Measurements from ENCODE around the gene PKN2.

PKN2 gene

DNA sequence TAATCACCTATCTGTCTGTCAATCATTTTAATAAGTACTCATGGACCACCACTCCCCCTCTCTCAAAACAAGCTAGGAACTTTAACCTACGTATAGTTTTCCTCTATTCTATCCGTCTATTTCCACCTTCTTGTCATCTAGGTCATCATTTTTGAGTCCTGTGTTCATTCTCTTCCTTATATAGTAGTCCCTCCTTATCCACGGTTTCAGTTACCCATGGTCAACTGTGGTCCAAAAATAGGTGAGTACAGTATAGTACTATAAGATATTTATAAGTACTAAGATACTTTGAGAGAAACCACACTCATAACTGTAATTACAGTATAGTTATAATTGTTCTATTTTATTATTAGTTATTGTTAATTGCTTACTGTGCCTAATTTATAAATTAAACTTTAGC, 7.5 kb downstream of the PKN2 start:
- no peak overlapping the region for H3K27ac ChIP-seq
- peaks cover 5 to 11% of the 10 kb centered on the region in 2 experiments for H3K4me1 ChIP-seq (ENCODE audit: control insufficient read depth in 1 of 2, insufficient read depth in 1 of 2, low read depth in 1 of 2, low read length in 1 of 2)
- TF ChIP-seq, protein P1, sequence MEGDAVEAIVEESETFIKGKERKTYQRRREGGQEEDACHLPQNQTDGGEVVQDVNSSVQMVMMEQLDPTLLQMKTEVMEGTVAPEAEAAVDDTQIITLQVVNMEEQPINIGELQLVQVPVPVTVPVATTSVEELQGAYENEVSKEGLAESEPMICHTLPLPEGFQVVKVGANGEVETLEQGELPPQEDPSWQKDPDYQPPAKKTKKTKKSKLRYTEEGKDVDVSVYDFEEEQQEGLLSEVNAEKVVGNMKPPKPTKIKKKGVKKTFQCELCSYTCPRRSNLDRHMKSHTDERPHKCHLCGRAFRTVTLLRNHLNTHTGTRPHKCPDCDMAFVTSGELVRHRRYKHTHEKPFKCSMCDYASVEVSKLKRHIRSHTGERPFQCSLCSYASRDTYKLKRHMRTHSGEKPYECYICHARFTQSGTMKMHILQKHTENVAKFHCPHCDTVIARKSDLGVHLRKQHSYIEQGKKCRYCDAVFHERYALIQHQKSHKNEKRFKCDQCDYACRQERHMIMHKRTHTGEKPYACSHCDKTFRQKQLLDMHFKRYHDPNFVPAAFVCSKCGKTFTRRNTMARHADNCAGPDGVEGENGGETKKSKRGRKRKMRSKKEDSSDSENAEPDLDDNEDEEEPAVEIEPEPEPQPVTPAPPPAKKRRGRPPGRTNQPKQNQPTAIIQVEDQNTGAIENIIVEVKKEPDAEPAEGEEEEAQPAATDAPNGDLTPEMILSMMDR (IDR thresholded peaks at IDR 0.05): no peak
- H3K27me3 ChIP-seq: no peaks in the 10 kb centered on the region
- H3K36me3 ChIP-seq: peaks cover 34% of the 10 kb centered on the region
- no peaks in the 10 kb centered on the region for H3K9me3 ChIP-seq
- H3K4me3 ChIP-seq (ENCODE audit: low read depth in 1 of 2, low read length in 1 of 2): no peak overlapping the region

DNA sequence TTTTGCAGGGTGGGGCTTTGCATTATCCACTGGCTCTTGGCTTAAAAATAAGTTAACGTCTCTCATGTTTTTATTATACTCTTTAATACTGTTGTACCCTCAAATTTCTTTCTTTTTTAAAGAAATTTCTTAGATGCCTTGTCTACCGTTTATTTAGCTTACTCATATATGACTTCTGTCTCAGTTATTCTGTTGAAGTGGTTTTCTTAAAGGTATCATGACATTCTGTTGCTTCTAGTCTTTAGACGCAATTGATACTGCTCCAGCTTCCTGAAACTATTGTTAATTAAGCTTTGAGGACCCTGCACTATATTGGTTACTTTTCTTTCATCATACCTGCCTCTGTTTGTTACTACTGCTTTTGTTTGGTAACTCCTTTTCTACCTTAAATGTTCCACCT, 11.7 kb downstream of the PKN2 start:
- Histone ChIP-seq H3K27me3 (no peaks in the 10 kb centered on the region), H3K4me3 (ENCODE audit: low read depth in 1 of 2, low read length in 1 of 2) (no peak overlapping the region), H3K27ac (peak overlapping the region; percentile 30), H3K9me3 (no peaks in the 10 kb centered on the region), H3K36me3 (peaks cover 21% of the 10 kb centered on the region), H3K4me1 (ENCODE audit: control insufficient read depth in 1 of 2, insufficient read depth in 1 of 2, low read depth in 1 of 2, low read length in 1 of 2) (peaks cover 17 to 18% of the 10 kb centered on the region in 2 experiments)
- TF ChIP-seq, protein P1 (IDR thresholded peaks at IDR 0.05): no peak

DNA sequence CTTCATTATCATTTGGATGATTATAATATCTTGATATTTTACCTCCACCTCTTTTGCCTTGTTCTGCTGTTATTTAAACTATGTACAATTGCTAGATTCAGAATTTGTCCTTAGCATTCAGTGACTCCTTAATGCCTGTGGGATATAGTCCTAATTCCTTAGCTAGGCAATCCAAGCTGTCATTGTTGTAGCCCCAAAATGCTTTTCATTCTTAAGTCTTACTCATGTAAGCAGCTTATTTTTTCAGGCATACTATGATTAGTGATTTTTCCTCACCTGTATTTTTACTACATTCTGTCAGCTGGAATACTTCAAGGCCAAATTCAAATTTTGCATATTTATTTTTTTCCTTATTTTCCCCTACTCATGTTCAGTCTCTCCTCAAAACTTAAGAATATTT, 13.4 kb downstream of the PKN2 start:
- Histone ChIP-seq H3K27me3 (no peaks in the 10 kb centered on the region), H3K4me1 (ENCODE audit: control insufficient read depth in 1 of 2, insufficient read depth in 1 of 2, low read depth in 1 of 2, low read length in 1 of 2) (peaks cover 31 to 35% of the 10 kb centered on the region in 2 experiments), H3K9me3 (no peaks in the 10 kb centered on the region), H3K27ac (peak overlapping the region; percentile 11), H3K36me3 (peaks cover 11% of the 10 kb centered on the region), H3K4me3 (ENCODE audit: low read depth in 1 of 2, low read length in 1 of 2) (no peak overlapping the region)
- TF ChIP-seq, protein P1 (IDR thresholded peaks at IDR 0.05): no peak

DNA sequence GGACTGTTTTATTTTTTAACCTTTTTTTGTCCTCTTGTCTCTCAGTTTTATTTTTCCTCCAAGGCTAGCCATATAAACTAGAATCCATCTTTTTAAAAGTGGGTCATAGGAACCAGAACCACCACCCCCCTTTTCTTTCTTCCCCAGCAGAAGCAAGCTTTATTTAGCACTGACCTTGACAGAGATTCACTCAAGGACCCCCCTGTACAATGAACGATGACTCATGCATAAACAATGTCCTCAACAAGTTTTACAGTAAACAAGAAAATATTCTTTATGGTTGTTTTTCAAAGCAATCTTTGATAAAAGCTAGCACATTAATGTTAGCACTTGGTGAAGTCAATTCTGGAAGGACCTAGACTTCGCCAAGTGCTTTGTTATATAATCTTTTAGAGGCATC, 14.1 kb downstream of the PKN2 start:
- H3K27ac ChIP-seq: peak overlapping the region; percentile 11
- peaks cover 11% of the 10 kb centered on the region for H3K36me3 ChIP-seq
- TF ChIP-seq, protein P1 (IDR thresholded peaks at IDR 0.05): no peak
- no peaks in the 10 kb centered on the region for H3K9me3 ChIP-seq
- H3K4me3 ChIP-seq (ENCODE audit: low read depth in 1 of 2, low read length in 1 of 2): no peak overlapping the region
- H3K4me1 ChIP-seq (ENCODE audit: control insufficient read depth in 1 of 2, insufficient read depth in 1 of 2, low read depth in 1 of 2, low read length in 1 of 2): peaks cover 38 to 42% of the 10 kb centered on the region in 2 experiments
- H3K27me3 ChIP-seq: no peaks in the 10 kb centered on the region

DNA sequence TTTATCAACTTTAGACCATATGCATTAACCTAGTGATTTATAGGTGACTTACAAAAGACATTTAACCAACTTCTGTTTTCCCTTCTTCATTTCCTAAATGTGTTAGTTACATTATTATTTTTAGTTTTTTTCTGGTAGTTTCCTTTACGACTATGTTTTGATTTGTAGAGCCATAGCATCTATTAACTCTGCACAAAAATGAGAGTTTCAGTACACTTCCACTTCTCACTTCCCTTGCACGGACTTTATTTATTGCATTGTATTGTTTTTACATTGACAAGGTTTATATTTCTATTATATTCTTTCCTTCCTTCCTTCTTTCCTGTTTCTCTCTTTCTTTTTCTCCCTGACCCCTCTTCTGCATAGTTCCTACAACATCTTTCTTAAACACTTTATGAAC, 14.7 kb downstream of the PKN2 start:
- Histone ChIP-seq H3K9me3 (no peaks in the 10 kb centered on the region), H3K36me3 (peaks cover 4% of the 10 kb centered on the region), H3K4me1 (ENCODE audit: control insufficient read depth in 1 of 2, insufficient read depth in 1 of 2, low read depth in 1 of 2, low read length in 1 of 2) (peaks cover 43 to 44% of the 10 kb centered on the region in 2 experiments), H3K27me3 (no peaks in the 10 kb centered on the region), H3K27ac (peak overlapping the region; percentile 13), H3K4me3 (ENCODE audit: low read depth in 1 of 2, low read length in 1 of 2) (no peak overlapping the region)
- TF ChIP-seq, protein P1 (IDR thresholded peaks at IDR 0.05): no peak

All from neutrophil (primary cell).